ENCODE results near the gene ZSWIM7.

- no peak for TF ChIP-seq CTCF (IDR thresholded peaks at IDR 0.05)
- TF ChIP-seq POLR2A (IDR thresholded peaks at IDR 0.05) = no peak
- TF ChIP-seq POLR2AphosphoS5 (IDR thresholded peaks at IDR 0.05) = no peak
These were observed 55.3 kb downstream of the ZSWIM7 start for GRCh38 chr17:15943971-15944758.

Measured in prostate gland (tissue), 2 donors.